NCI-H510A (cell line): ENCODE measurements around the gene SLC6A9.

Experiments
- DNase-seq: peaks from one replicate; lab custom pipeline; 2025; lab: John Stamatoyannopoulos, UW

The SLC6A9 gene

GRCh38 chr1:44002165-44002564, 29.1 kb downstream of the SLC6A9 start:
- DNase-seq: no peak

DNA sequence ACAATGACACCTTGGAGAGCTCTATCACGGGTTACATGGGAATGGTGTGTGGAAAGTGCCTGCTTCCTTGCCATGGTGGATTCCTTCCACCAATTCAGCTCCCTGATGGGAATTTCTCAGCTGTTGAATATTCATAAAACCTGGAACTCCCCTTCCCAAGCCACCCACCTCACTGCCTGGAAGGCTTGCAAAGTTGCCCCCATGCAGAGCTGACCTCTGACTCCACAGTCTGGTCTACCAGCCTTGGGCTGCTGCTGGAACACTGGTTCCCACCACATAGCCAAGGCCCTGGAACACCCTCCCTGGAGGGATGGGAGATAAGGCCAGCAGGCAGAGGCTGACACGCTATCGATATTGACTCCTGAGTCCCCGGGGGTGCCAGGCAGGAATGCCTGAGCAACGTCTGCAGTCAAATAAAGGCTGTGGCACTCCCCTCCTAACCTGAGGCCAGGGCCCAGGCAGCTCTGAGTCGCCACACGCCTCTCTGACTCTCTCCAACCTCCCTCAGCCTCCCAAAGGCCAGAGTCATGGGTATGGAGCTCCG, 31.1 kb downstream of the SLC6A9 start:
- DNase-seq: no peak

DNA sequence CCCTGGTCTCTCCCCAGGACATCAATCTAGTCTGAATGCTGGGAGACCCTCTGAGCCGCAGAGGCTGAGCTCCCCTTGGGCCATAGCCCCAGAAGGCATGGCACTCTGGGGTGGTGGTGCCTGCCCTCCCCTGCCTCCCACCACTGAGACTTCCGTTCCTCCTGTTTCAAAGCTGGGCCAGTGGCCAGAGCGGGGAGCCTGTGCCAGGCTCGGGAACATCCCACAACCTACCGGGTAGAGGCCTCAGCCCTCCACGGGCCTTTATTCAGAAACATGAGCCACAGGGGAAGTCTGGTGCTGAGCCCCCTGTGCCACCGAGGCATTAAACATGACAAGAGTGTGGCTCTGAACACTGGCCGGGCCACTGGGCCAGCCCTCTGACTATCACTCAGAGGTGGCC, 31.8 kb downstream of the SLC6A9 start:
- no peak for DNase-seq

DNA sequence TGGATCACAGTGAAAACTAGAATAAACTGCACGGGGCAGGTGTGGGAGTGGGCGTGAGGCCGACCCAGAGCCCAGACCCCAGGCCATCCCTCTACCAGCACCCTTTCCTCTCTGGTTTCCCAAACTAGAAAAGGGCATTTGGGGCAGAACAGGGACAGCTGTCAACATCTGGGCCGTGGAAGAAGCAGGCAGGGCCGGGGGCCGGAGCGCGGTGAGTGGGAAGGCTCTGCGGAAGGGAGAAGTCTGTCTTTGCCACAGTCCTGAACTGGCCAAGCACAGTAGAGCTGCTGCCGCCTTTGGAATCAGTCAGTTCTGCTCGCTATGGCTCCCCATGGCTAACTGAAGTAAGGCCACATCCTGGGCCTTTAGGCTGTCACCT, 33.3 kb downstream of the SLC6A9 start:
- DNase-seq: no peak

- DNase-seq: peak; percentile 100
Measured at GRCh38 chr1:43997295-43997999, 33.8 kb downstream of the SLC6A9 start.

GRCh38 chr1:43996733-43997115, 34.5 kb downstream of the SLC6A9 start:
- no peak for DNase-seq

DNA sequence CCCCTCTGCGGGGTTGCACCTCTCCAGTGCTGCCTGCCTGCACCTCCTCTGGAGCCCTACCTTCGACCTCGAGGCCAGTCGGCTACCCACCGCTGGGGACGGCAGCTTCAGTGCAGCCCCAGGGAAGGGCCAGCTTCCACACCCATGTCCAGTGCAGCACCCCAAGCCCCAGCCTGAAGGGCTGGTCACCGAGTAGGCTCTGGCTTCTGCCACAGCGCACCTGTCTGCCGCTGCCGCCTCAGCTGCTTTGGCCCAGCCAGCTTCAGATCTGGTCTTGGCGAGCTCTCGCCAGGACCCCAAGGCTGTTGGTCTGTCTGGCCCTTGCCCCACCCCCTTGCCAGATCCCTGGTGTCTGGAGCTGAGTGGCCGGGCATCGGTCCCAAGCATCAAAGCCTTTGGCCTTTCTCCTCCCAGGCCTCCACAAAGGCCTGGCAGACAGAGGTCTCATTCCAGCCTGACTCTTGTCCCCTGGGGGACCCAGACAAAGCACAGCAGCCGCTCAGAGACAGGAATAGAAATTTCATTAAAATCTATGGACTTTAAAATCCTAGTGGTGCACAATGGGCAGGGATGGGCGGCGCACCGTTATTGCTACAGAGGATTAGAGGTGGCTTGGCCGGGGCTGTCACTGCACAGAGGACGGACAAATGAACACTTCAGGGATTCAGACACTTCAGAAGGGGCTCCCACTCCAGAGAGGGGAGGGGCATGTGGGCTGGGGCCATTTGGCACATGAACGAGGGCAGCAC, 35.1 kb downstream of the SLC6A9 start:
- no peak for DNase-seq

DNA sequence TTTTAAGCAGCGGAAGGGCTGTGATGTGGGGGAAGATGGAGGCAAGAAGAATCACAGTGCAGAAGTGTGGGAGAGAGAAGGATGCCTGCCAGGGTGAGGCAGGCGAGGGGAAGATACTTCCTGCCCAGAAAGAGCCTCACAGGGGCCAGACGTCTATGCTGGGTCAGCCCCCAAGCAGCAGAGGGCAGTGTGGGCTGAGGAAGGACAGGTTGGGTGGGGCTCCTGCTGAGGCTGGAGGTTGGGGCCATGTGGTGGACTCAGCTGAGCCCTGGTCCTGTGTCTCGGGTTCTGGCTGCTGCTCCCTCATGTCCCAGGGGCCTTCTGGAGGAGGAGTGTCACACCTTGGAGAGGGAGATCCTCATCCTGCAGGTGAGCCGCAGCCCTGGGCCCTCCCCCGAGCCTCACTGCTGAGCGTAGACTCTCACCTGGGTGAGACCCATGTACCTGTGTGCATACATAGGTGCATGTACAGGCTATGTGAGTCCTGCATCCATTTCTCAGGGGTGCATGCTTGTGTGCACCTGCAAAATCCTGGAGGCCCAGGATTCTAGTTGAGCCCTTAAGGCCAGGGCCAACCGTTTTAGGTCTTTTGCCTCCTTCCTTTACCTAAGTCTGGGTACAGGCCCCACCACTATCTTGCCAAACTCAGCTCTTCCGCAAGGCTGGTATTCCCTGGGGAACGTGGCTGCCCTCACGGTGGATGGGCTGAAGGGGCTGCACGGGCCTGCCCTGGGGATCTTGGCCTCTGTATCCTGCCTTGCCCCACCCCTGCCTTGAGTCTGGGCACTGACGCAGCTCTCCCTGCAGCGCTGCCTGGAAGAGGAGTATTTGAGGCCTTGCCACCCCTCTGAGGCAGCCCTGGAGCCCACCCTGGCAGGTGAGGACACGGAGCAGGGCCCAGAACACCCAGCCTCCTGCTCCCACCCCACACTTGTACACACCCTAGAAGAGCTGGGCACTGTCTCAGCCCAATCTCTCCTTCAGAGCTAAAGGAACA, 36.2 kb downstream of the SLC6A9 start:
- DNase-seq: peak; percentile 74

DNA sequence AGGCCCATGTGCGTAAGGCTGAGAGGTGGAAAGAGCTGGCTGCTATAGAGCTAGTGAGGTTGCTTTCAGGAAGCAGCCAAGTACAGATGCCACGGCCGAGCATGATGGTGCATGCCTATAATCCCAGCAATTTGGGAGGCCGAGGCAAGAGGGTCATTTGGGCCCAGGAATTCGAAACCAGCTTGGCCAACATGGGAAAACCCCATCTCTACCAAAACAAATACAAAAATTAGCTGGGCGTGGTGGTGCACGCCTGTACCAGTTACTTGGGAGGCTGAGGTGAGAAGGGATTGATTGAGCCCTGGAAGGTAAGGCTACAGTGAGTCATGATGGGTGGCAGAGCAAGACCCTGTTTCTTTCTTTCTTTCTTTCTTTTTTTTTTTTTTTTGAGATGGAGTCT, 37.2 kb downstream of the SLC6A9 start:
- no peak for DNase-seq

- no peak for DNase-seq
Measured at GRCh38 chr1:43993206-43993914, 37.9 kb downstream of the SLC6A9 start.

- DNase-seq: peak; percentile 38
Measured at GRCh38 chr1:43992232-43992995, 38.8 kb downstream of the SLC6A9 start.

GRCh38 chr1:43991476-43992231, 39.6 kb downstream of the SLC6A9 start, which contains the start of gene CCDC24:
Gene CCDC24 (plus strand): TSS chr1:43991599. CDS start chr1:43991879, 280 bp downstream.
- peak; percentile 99 for DNase-seq

DNA sequence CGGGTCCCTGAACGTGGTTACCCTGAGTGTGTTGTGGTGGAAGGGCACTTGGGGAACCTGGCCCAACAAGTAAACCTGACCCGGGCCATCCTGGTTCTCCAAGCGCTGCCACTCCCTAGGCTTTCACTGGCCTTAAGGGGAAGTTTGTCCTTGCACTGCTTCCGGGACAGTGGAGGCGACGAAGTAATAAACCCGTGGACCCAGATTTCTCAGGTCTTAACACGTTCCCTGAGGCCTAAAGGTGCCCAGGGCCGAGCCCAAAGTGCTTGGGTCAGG, 40.1 kb downstream of the SLC6A9 start:
- DNase-seq: no peak

- DNase-seq: peak; percentile 88
Measured at GRCh38 chr1:43990271-43991199, 40.7 kb downstream of the SLC6A9 start.

GRCh38 chr1:43987159-43987902, 43.9 kb downstream of the SLC6A9 start:
- DNase-seq: no peak

DNA sequence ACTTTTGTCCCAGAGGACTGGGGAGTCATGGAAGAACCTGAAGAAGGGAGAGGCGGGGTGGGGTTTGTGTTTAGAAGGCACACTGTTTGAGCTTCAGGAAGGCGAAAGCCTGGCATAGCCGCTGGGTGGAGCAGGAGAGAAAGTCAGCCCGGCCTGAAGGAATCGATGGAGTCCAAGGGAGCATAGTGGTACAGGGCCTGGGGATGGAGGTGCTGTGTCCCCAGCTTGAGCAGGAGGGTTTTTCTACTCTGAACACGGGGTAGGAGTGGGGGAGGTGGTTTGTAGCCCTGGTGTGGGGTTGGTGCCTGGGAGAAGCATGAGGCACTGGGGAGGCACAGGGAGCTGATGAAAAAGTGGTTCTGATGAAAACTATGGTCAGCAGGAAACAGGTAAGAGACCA, 44.5 kb downstream of the SLC6A9 start:
- no peak for DNase-seq

DNA sequence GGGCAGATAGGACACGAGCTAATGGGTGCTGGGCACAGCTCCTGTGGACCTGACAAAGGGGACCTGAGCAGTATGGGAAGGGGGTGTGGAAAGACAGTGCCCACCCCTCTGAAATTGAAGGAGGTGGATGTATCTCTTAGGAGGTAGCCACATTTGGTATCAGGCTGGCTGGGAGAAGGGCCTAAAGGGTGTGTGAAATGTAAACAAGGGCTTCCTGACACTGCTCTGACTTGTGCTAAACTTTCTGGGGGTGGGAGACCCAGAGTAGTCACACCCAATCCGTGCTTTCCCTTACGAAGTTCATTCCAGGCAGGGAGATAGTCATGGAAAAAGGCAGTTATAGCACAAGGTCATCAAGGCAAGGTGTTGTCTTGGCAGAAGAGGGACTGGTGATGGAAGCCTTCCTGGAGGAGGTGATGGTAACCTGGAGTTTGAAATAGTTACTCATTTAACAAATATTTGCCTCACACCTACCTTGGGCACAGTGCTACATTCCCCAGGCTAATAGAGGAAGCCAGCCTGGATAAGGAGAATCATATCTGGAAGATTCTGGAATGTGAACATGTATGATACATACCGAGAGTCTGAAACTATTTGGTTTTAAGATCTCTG, 45.2 kb downstream of the SLC6A9 start:
- no peak for DNase-seq

DNA sequence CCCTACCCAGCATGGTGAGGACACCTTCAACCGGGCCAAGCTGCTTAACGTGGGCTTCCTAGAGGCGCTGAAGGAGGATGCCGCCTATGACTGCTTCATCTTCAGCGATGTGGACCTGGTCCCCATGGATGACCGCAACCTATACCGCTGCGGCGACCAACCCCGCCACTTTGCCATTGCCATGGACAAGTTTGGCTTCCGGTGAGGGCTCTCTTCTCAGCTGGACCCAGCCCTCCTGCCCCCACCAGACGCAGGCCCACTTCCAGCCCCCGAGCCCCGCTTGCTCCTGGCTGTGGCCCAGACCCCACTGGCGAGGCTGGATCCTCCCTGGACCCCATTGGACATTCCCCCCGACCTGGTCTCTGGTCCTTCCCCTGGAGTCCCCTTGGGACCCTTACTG, 46.4 kb downstream of the SLC6A9 start:
- DNase-seq: no peak
